Thoracic aorta (tissue), 2 donors: ENCODE measurements around the gene SETD1A. TPM values are rescaled to one million over a fixed set of nuclear protein-coding genes. Genes with fewer than 3 reads are reported as not detected.

Experiments used
- ATAC-seq: fragments of 150-250 bp; one replicate; pipeline ENCODE4 v1.8.0; 2017; ENCODE audit warnings: low read depth; ENCODE audit not compliant: insufficient number of reproducible peaks, low FRiP score
- DNase-seq: peaks from one replicate; pipeline ENCODE4 v3.0.0-alpha.2; 2020; ENCODE audit warnings: low spot score
- H3K27ac ChIP-seq, 2 donors: fragments of 200-600 bp; sonication (generic); 1 replicate in 1 of 2; 2 replicates in 1 of 2; pipeline ENCODE4 v1.5.1; 2016; ENCODE audit warnings: mild to moderate bottlenecking in 2 of 2, moderate library complexity in 2 of 2
- H3K27me3 ChIP-seq: fragments of 200-600 bp; sonication (generic); replicated peaks from 2 replicates; pipeline ENCODE4 v1.6.0; 2016; ENCODE audit warnings: mild to moderate bottlenecking; ENCODE audit not compliant: insufficient read depth
- H3K36me3 ChIP-seq: fragments of 200-600 bp; sonication (generic); one replicate; pipeline ENCODE4 v1.5.1; 2016
- H3K4me1 ChIP-seq, 2 donors: fragments of 200-600 bp; sonication (generic); 1 replicate in 1 of 2; 2 replicates in 1 of 2; pipeline versions ENCODE4 v1.5.1 to v1.6.0; 2016; ENCODE audit warnings: low read depth in 2 of 2, mild to moderate bottlenecking in 1 of 2; ENCODE audit not compliant: control insufficient read depth in 1 of 2
- H3K4me3 ChIP-seq: fragments of 200-600 bp; sonication (generic); 2 replicates; pipeline ENCODE4 v1.5.1; 2016; ENCODE audit warnings: mild to moderate bottlenecking
- H3K9me3 ChIP-seq: fragments of 200-600 bp; sonication (generic); 2 replicates; pipeline ENCODE4 v1.5.1; 2016
- CTCF ChIP-seq: fragments of 200-600 bp; sonication (generic); IDR thresholded peaks from one replicate; pipeline ENCODE4 v1.5.1; 2019; ENCODE audit warnings: antibody characterized with exemption
- total RNA-seq, 2 donors: library from RNA; depleted of rRNA; stranded (reverse); fragments of >200 nt; gene quantifications; one replicate each; pipeline versions ENCODE4 v1.1.0 to v1.2.3, GENCODE V29; 2016

Gene SETD1A
- total RNA-seq, 2 donors from 2014 or later: 7.4 to 14.6 TPM

GRCh38 chr16:30983289-30983889, 25.8 kb downstream of the SETD1A start:
- TF ChIP-seq CTCF: no peak
- no peak overlapping the region for H3K27ac ChIP-seq
- DNase-seq: no peak
- peaks cover 0 to 10% of the 10 kb centered on the region in 2 donors for H3K4me1 ChIP-seq
- H3K36me3 ChIP-seq: peaks cover 30% of the 10 kb centered on the region
- no peaks in the 10 kb centered on the region for H3K9me3 ChIP-seq
- ATAC-seq: no peak
- H3K27me3 ChIP-seq: no peaks in the 10 kb centered on the region
- no peak overlapping the region for H3K4me3 ChIP-seq

- H3K36me3 ChIP-seq: peaks cover 30% of the 10 kb centered on the region
- H3K27ac ChIP-seq: no peak overlapping the region
- peaks cover 0 to 10% of the 10 kb centered on the region in 2 donors for H3K4me1 ChIP-seq
- ATAC-seq (no peak), DNase-seq (no peak)
- no peak overlapping the region for H3K4me3 ChIP-seq
- no peak for TF ChIP-seq CTCF
- H3K9me3 ChIP-seq: no peaks in the 10 kb centered on the region
- no peaks in the 10 kb centered on the region for H3K27me3 ChIP-seq
Measured at GRCh38 chr16:30983898-30984610, 26.5 kb downstream of the SETD1A start.

GRCh38 chr16:30984669-30985400, 27.3 kb downstream of the SETD1A start, which contains the start of gene HSD3B7:
TSS of gene HSD3B7 (plus strand) at chr16:30985207. CDS start at chr16:30985659, 452 bp downstream.
- Histone ChIP-seq H3K27me3 (no peaks in the 10 kb centered on the region), H3K4me1 (peaks cover 0 to 10% of the 10 kb centered on the region in 2 donors), H3K27ac (no peak within 1 kb of the TSS), H3K9me3 (no peaks in the 10 kb centered on the region), H3K4me3 (peak within 1 kb of the TSS; percentile 60), H3K36me3 (peaks cover 24% of the 10 kb centered on the region)
- TF ChIP-seq CTCF: peak; percentile 98
- peak; percentile 51 for ATAC-seq
- DNase-seq: peak; percentile 78

- H3K9me3 ChIP-seq: no peaks in the 10 kb centered on the region
- TF ChIP-seq CTCF: no peak
- H3K36me3 ChIP-seq: peaks cover 17% of the 10 kb centered on the region
- peaks cover 0 to 10% of the 10 kb centered on the region in 2 donors for H3K4me1 ChIP-seq
- no peaks in the 10 kb centered on the region for H3K27me3 ChIP-seq
- ATAC-seq: no peak
- peak overlapping the region; percentile 60 for H3K4me3 ChIP-seq
- DNase-seq: no peak
- H3K27ac ChIP-seq: no peak overlapping the region
Measured at GRCh38 chr16:30985401-30986128, 28.0 kb downstream of the SETD1A start.
